GM18498 (cell line): ENCODE data around the gene NTN4.
"Not testable (repeated sequence)": the region's sequence is repeated elsewhere in the genome, so short reads cannot be mapped to it uniquely, and the experiment has no call there.

Experiments used
- ATAC-seq: cut with Tn5 transposase; IDR thresholded peaks from one replicate; pipeline ENCODE4 v1.9.1; 2021; ENCODE audit warnings: mild to moderate bottlenecking, moderate library complexity; ENCODE audit not compliant: unreplicated experiment

Gene NTN4

GRCh38 chr12:95756362-95756761 is 34.2 kb downstream of the NTN4 start:
- ATAC-seq = no peak

- no peak for ATAC-seq
These were observed 35.2 kb downstream of the NTN4 start for GRCh38 chr12:95755261-95755865.

GRCh38 chr12:95746062-95746461 is 44.5 kb downstream of the NTN4 start:
- not testable (repeated sequence) for ATAC-seq

GRCh38 chr12:95742586-95742985 is 48.0 kb downstream of the NTN4 start:
- no peak for ATAC-seq

- no peak for ATAC-seq
These were observed 48.9 kb downstream of the NTN4 start for GRCh38 chr12:95741635-95742034.

- no peak for ATAC-seq
These were observed 49.8 kb downstream of the NTN4 start for GRCh38 chr12:95740751-95741150.

GRCh38 chr12:95739561-95740313 is 50.8 kb downstream of the NTN4 start:
- ATAC-seq = no peak

GRCh38 chr12:95738024-95738611 is 52.4 kb downstream of the NTN4 start:
- ATAC-seq = no peak

GRCh38 chr12:95736631-95737030 is 53.9 kb downstream of the NTN4 start:
- no peak for ATAC-seq

GRCh38 chr12:95735728-95736127 is 54.8 kb downstream of the NTN4 start:
- ATAC-seq = not testable (repeated sequence)

- no peak for ATAC-seq
These were observed 57.3 kb downstream of the NTN4 start for GRCh38 chr12:95733141-95733825.

GRCh38 chr12:95731519-95731958 is 59.0 kb downstream of the NTN4 start:
- ATAC-seq = peak; percentile 88

GRCh38 chr12:95730457-95730856 is 60.1 kb downstream of the NTN4 start:
- no peak for ATAC-seq

- ATAC-seq = no peak
These were observed 63.7 kb downstream of the NTN4 start for GRCh38 chr12:95726903-95727302.

GRCh38 chr12:95724767-95725166 is 65.8 kb downstream of the NTN4 start:
- no peak for ATAC-seq

GRCh38 chr12:95723693-95724384 is 66.7 kb downstream of the NTN4 start:
- no peak for ATAC-seq

GRCh38 chr12:95721320-95721719 is 69.2 kb downstream of the NTN4 start:
- no peak for ATAC-seq

GRCh38 chr12:95720146-95720545 is 70.4 kb downstream of the NTN4 start:
- ATAC-seq = no peak

- ATAC-seq = no peak
These were observed 71.8 kb downstream of the NTN4 start for GRCh38 chr12:95718772-95719171.

- ATAC-seq = no peak
These were observed 72.5 kb downstream of the NTN4 start for GRCh38 chr12:95718006-95718431.
